Skin epidermis (tissue), 12 donors: ENCODE measurements around the gene PARD3.

Source experiments
- H3K27ac ChIP-seq, 21 experiments: fragments of 200-600 bp; sonication (generic) in 11 of 21; one replicate each; pipeline ENCODE4 v1.5.0; 2020; ENCODE audit warnings: mild to moderate bottlenecking in 3 of 21, inconsistent platforms in 2 of 21, moderate library complexity in 2 of 21
- H3K4me3 ChIP-seq, 7 experiments: fragments of 200-600 bp; sonication (generic) in 2 of 7; one replicate each; pipeline ENCODE4 v1.5.0; 2020; ENCODE audit warnings: inconsistent platforms in 2 of 7, mild to moderate bottlenecking in 2 of 7, moderate library complexity in 1 of 7

Gene PARD3

DNA sequence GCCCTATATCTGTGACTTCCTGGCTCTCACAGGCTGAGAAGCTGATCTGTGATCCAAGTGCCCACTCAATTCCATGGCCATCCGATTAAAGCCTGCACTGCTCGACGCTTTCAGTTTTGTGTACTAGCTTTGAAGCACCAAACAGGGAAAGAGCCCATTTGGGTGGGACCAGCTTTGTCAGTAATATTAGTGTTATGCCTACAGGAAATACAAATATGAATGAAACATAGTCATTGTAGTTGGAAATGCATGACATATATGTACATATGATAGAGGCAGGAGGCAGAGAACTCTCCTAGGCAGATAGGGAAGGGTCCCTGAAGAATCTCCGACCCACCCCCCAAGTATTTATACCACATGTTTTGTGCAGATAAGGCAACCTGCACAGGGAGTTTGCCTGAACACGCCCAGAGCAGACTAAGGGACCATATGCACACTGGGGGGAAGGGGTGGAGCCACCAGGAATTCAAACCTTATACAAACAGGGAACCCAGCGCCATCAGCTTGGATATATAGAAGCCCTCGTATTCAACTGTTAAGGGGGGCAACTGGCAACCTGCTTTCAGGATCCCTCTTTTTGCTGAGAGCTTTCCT lies 653.2 kb downstream of the PARD3 start:
- no peak overlapping the region for H3K4me3 ChIP-seq
- H3K27ac ChIP-seq: no peak overlapping the region

DNA sequence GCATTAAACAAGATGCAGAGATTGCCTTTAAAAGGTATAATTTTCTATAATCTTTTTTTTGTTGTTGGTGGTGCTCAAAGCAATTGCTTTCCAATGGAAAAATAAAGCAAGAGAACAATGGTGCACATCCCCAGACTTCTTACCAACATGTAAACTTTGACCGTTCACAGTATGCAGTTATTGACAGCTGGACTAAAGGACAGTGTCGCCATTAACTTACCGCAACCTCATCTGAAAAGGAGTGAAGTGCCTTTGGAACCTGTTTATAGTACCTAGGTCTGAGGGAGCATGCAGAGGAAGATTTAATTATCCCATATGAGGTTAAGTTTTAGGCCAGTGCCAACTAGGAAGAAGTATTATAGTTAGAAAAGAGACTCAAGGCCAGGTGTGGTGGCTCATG lies 654.5 kb downstream of the PARD3 start:
- H3K27ac ChIP-seq: no peak overlapping the region
- no peak overlapping the region for H3K4me3 ChIP-seq

GRCh38 chr10:34157501-34157900 lies 657.6 kb downstream of the PARD3 start:
- Histone ChIP-seq H3K27ac (peak overlapping the region in 10 of 21 experiments; percentile 7 to 71 (median 43)), H3K4me3 (no peak overlapping the region)

GRCh38 chr10:34156781-34157425 lies 658.2 kb downstream of the PARD3 start:
- Histone ChIP-seq H3K4me3 (no peak overlapping the region), H3K27ac (peak overlapping the region in 11 of 21 experiments; percentile 7 to 71 (median 39))

DNA sequence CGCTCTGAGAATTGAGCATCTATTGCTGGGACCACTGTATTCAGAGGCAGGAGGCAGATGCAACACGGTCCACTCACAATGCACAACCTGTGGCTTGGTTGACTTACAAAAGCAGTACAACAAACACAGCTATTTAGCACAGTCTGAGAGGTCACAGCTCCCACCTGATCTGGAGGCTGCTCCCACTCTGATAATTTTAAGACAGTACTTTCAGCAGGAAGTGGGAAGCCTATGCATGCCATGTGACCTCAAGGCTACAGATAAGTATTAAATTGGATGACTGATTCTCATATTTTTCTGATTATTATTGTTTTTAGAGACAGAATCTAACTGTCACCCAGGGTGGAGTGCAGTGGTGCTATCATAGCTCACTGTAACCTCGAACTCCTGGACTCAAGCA lies 659.3 kb downstream of the PARD3 start:
- Histone ChIP-seq H3K27ac (no peak overlapping the region), H3K4me3 (no peak overlapping the region)

- no peak overlapping the region for H3K4me3 ChIP-seq
- H3K27ac ChIP-seq: no peak overlapping the region
Measured at GRCh38 chr10:34154383-34154900, 660.7 kb downstream of the PARD3 start.

GRCh38 chr10:34153663-34154382 lies 661.3 kb downstream of the PARD3 start:
- no peak overlapping the region for H3K4me3 ChIP-seq
- H3K27ac ChIP-seq: no peak overlapping the region

- H3K4me3 ChIP-seq: no peak overlapping the region
- H3K27ac ChIP-seq: no peak overlapping the region
Measured at GRCh38 chr10:34152434-34152833, 662.7 kb downstream of the PARD3 start.

- Histone ChIP-seq H3K27ac (no peak overlapping the region), H3K4me3 (no peak overlapping the region)
Measured at GRCh38 chr10:34151931-34152330, 663.2 kb downstream of the PARD3 start.

DNA sequence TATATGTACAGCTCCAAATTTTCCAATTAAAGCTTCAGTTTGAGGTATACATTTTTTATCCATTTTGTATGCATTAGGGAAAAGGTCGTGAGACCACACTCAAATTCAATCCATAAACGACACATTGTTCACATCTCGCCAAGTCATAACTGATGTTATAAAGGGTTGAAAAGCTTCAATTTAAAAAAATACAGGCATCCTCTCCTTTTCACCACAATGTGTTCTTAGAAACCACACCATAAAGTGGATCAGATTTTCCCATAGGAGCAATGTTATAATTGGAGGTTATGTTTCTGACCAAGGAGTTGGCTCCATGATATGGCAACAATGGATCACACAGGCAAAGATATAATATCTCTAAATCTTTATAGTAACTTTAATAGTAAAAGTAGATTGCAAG lies 663.6 kb downstream of the PARD3 start:
- Histone ChIP-seq H3K27ac (no peak overlapping the region), H3K4me3 (no peak overlapping the region)

DNA sequence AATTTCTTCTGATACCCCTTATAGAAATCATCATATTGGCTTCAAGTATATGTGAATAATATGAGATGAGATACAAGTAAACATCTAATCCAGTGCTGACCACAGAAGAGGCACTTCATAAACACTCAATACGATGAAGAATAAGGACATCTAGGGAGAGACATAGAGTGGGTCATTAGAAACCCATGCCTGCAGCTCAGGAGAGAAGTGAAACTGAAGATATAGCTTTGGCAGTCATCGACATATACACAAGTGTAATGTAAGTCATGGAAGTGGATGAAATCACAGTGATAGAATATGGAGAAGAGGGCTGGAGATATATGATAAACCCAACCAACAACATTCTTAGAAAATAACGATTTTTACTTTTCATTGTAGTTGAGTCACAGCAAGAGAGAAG lies 665.0 kb downstream of the PARD3 start:
- no peak overlapping the region for H3K27ac ChIP-seq
- H3K4me3 ChIP-seq: no peak overlapping the region

GRCh38 chr10:34148305-34148657 lies 666.8 kb downstream of the PARD3 start:
- Histone ChIP-seq H3K27ac (no peak overlapping the region), H3K4me3 (no peak overlapping the region)

DNA sequence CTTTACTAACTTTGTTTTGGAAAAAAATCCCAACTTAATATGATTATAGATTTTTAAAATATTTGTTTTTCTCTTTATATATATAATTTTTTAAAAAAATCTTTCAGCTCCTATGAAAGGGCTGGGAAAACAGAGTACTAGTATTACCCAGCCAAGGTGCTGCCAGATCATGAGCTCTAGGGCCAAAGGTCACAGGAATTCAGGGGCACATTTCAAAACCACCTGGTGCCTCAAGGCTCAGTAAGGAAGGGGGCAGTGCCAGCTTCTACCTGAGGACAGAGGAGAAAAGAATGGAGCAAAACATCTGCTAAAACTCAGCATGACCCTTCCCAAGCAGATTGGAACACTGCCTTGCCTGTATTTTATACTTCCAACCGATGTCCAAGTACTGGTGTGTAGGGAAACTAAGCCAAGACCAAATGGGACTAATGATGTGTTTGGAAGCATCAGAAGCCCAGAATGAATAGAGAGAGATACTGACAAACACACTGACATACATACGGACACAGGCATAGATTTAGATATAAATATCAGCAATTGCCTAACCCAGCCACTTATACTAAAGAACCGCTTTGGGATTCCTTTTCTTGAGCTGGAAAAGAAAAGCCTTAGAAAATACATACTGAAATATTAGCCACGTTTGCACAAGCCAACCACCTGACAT lies 667.3 kb downstream of the PARD3 start:
- H3K4me3 ChIP-seq: no peak overlapping the region

GRCh38 chr10:34145715-34146114 lies 669.4 kb downstream of the PARD3 start:
- no peak overlapping the region for H3K27ac ChIP-seq
- H3K4me3 ChIP-seq: no peak overlapping the region

More for the DNA sequence above, 667.3 kb downstream of the PARD3 start:
- no peak overlapping the region for H3K27ac ChIP-seq

- Histone ChIP-seq H3K27ac (no peak overlapping the region), H3K4me3 (no peak overlapping the region)
Measured at GRCh38 chr10:34143466-34143865, 671.6 kb downstream of the PARD3 start.

DNA sequence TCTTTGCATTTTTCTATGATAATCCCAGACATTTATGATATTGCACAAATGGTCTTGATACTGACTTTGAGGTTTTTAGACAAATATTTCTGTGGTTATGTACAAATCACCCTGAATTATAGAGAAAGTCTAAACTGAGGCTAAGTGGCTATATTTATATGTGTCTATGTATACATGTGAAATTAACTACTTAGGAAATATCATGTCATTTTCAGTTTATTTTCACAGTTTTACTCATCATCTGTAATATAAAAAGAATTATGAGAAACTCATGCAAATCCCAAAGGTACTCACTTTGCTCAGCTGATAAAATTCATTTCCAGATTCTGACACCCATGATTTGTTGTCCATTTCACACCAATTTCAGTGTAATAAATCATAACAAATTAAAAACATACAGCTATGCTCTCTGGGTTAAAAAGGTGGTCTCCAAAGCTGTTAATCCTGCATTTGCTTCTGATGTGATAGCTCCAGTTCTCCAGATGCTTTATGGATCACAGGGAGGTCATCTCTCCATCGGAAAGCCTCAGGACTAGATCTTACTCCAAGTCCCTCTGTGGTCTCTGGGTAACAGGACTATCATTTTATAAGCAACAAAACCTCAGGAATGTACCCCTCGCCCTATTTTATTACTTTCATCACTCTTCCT lies 673.9 kb downstream of the PARD3 start:
- no peak overlapping the region for H3K4me3 ChIP-seq
- H3K27ac ChIP-seq: no peak overlapping the region

- no peak overlapping the region for H3K4me3 ChIP-seq
- no peak overlapping the region for H3K27ac ChIP-seq
Measured at GRCh38 chr10:34139559-34139958, 675.5 kb downstream of the PARD3 start.

DNA sequence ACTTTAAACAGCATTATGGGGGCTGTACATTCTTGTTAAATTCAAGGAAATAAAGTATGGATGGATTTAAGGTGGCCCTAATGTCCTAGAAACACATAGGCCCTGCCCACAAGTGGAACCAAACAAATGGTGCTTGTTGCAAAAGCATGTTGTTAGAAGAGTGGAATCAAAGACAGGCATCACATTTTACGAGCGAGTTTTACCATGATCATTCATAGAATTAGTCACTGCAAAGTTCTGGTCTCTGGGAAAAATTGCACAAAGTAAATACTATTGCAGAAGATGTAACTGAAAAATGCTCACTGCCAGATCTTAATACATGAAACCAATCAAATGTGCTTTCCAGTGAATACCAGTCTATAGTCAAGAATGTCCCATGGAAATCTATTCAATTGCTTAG lies 677.1 kb downstream of the PARD3 start:
- H3K27ac ChIP-seq: no peak overlapping the region
- no peak overlapping the region for H3K4me3 ChIP-seq

DNA sequence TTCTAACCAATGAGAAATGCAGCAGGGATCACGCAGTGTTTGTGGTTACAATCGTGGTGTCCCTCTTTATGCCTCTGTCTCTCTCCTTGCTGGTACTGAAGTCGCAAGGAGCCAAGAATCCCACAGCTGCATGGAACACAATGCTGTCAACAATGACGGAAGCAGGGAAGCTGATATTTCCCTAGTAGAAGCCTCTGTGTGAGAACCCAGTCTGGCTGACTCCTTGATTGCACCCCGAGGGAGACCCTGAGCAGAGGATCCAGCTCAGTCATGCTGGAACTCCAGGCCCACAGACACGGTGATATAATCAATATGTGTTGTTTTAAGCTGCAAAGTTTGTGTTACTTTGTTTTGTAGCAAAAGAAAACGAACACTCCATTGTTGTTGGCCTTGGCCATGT lies 677.9 kb downstream of the PARD3 start:
- Histone ChIP-seq H3K4me3 (no peak overlapping the region), H3K27ac (no peak overlapping the region)

GRCh38 chr10:34135515-34135914 lies 679.6 kb downstream of the PARD3 start:
- no peak overlapping the region for H3K4me3 ChIP-seq

More at GRCh38 chr10:34135515-34135914, 679.6 kb downstream of the PARD3 start:
- no peak overlapping the region for H3K27ac ChIP-seq
